Astrocyte of the cerebellum (primary cell): Measurements from ENCODE around the gene E2F2.
"Not testable (repeated sequence)": the region's sequence is repeated elsewhere in the genome, so short reads cannot be mapped to it uniquely, and the experiment has no call there.

Experiments used
- DNase-seq: peaks from one replicate; pipeline ENCODE4 v3.0.0-alpha.2; 2011; ENCODE audit warnings: low read depth
- H3K4me3 ChIP-seq: 2 replicates; pipeline ENCODE4 v1.5.1; 2011; ENCODE audit warnings: mild to moderate bottlenecking, low read depth, low read length, moderate library complexity
- in situ Hi-C: cut with HindIII; loops from 2 replicates; pipeline ENCODE4 v1.10.0; 2017; ENCODE audit warnings: low sequenced_read_pairs
- TF ChIP-seq, protein P1 (sequence below): IDR thresholded peaks from 2 replicates; pipeline ENCODE4 v1.5.1; 2012; ENCODE audit warnings: low read length, low read depth, moderate library complexity, mild to moderate bottlenecking; ENCODE audit errors: missing control alignments

The E2F2 gene

DNA sequence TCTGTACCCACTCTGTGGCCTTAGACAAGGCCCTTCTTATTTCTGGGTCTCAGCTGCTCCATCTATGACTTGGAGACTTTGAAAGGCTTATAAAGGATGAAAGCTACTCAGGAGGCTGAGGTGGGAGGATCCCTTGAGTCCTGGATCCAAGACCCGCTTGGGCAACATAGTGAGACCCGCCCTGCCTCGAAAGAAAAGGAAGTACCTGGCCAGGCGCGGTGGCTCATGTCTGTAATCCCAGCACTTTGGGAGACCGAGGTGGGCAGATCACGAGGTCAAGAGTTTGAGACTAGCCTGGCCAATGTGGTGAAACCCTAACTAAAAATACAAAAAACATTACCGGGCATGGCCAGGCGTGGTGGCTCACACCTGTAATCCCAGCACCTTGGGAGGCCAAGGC lies 14.8 kb upstream of the E2F2 start:
- H3K4me3 ChIP-seq, result no peak overlapping the region
- TF ChIP-seq, protein P1, sequence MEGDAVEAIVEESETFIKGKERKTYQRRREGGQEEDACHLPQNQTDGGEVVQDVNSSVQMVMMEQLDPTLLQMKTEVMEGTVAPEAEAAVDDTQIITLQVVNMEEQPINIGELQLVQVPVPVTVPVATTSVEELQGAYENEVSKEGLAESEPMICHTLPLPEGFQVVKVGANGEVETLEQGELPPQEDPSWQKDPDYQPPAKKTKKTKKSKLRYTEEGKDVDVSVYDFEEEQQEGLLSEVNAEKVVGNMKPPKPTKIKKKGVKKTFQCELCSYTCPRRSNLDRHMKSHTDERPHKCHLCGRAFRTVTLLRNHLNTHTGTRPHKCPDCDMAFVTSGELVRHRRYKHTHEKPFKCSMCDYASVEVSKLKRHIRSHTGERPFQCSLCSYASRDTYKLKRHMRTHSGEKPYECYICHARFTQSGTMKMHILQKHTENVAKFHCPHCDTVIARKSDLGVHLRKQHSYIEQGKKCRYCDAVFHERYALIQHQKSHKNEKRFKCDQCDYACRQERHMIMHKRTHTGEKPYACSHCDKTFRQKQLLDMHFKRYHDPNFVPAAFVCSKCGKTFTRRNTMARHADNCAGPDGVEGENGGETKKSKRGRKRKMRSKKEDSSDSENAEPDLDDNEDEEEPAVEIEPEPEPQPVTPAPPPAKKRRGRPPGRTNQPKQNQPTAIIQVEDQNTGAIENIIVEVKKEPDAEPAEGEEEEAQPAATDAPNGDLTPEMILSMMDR, result no peak
- DNase-seq, result no peak
- in situ Hi-C loops, result no loop called here

DNA sequence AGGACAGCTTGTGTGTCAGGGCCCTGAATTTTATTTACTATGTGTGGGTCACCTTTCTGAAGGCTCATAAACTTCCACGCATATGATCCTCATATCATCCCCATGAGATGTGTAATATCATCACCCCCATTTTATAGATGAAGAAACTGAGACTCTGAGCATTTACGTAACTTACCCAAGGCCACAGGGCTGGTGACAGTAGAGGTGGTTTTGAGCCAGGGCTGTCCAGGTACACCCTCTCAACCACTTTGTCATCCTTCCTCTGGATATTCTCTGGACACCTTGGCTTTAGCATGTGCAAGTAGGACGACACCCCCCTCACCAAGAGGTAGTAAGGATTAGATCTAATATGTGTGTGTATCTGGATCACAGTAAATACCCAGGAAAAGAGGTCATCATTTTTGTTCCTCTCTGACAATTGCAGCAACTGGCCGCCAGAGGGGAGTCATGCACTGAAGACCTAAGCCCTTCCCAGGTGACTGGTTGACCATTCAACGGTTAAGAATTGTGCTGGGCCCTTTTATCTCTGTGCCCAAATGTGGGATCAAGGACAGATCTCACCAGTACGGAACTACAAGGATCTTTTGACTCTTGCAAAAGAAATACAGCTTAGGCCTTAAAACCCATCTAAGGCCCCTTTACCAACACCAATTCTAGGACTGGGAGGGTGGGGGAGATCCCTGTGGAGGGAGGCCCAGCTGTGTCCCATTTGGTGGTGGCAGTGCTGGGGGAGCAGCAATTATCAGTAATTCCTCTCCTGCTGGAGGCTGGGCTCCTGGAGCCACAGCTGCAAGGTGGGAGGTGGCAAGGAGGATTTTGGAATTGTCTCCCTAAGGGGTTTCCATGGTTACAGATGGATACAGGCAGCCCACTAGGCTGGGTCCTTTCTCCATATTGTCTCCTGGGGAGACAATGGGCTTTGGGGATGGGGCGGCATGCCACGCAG lies 13.7 kb upstream of the E2F2 start:
- H3K4me3 ChIP-seq, result no peak overlapping the region
- in situ Hi-C loops, result no loop called here
- TF ChIP-seq, protein P1, result peak; percentile 89
- DNase-seq, result peak; percentile 73

DNA sequence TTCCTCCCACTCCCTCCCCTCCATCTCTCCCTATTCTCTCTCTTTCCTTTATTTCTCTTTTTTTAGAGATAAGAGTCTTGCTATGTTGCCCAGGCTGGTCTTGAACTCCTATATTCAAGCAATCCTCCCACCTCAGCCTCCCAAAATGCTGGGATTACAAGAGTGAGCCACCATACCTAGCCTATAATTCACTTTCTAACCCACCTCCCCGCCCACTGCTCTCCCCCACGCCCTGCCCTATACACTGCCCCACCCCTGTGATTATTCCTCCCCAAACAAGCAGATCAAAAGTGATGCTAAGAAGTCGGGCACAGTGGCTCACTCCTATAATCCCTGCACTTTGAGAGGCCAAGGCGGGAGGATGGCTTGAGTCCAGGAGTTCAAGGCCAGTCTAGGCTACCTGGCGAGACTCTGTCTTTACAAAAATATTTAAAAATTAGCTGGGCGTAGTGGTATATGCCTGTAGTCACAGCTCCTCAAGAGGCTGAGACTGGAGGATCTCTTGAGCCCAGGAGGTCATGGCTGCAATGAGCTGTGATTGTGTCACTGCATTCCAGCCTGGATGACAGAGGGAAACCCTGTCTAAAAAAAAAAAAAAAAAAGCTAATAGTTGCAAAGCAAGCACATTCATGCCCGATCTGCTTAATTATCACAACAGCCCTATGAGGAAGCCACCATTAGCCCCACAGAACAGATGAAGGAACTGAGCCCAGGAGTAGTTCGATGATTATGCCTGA lies 12.8 kb upstream of the E2F2 start:
- no peak for DNase-seq
- in situ Hi-C loops, result no loop called here
- no peak overlapping the region for H3K4me3 ChIP-seq
- TF ChIP-seq, protein P1, result no peak

DNA sequence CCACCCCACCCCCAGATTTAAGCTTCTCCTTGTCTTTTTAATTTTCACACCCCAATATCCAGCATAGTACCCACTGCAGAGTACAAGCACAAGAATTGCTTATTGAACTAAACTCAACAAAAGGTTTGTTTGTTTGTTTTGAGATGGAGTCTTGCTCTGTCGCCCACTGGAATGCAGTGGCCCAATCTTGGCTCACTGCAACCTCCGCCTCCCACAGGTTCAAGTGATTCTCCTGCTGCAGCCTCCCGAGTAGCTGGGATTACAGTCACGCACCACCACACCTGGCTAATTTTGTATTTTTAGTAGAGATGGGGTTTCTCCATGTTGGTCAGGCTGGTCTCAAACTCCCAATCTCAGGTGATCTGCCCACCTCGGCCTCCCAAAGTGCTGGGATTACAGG lies 11.9 kb upstream of the E2F2 start:
- H3K4me3 ChIP-seq, in situ Hi-C loops, DNase-seq: not testable (repeated sequence)

DNA sequence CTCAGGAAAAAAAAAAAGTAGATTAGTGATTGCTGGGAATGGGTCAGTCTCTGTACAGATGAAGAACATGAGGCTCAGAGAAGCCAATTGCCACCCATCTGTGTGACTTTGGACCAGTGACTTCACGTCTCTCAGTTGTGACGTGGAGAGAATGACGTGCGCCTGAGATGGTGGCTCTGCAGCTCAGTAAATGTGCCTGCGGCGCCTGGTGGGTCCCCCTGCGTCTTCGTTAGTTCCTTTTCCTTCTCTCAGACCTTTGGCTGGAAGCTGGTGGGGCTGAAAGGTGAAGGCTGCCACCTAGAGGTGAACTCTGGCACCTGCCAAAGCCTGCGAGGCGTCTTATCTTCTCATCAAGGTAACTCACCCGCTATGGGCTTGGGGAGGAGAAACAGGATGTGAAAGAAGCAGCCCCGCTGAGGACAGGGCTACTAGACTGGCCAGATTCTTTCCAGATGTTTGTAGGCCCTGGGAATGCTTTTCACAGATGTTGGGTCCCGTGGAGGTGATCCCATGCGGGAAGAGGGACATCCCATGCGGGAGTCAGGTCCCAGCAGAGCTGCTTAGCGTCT lies 8.7 kb upstream of the E2F2 start:
- no peak overlapping the region for H3K4me3 ChIP-seq
- peak; percentile 83 for DNase-seq
- TF ChIP-seq, protein P1, result peak; percentile 96
- in situ Hi-C loops, result no loop called here

DNA sequence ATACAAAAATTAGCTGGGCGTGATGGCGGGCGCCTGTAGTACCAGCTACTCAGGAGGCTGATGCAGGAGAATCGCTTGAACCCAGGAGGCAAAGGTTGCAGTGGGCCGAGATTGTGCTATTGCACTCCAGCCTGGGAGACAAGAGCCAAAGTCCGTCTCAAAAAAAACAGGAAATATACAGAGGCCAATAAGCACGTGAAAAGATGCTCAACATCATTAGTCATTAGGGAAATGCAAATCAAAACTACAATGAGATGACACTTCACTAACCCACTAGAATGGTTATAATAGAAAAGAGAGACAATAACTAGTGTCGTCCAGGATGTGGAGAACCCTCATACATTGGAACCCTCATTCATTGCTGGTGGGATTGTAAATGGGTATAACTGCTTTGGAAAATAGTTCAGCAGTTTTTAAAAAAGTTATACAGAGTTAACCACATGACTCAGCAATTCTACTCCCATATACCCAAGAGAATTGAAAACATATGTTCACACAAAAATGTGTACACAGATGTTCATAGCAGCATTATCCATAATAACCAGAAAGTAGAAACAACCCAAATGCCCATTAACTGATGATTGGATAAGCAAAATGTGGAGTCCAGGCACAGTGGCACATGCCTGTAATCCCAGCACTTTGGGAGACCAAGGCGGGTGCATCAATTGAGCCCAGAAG lies 6.4 kb upstream of the E2F2 start:
- no peak overlapping the region for H3K4me3 ChIP-seq
- TF ChIP-seq, protein P1, result no peak
- in situ Hi-C loops, result no loop called here
- DNase-seq, result no peak
